Myocyte (in vitro differentiated cells): Measurements from ENCODE around the gene CHST6. TPM values are rescaled to one million over a fixed set of nuclear protein-coding genes. Genes with fewer than 3 reads are reported as not detected.
"Not testable (repeated sequence)": the region's sequence is repeated elsewhere in the genome, so short reads cannot be mapped to it uniquely, and the experiment has no call there.

Experiments
- DNase-seq: peaks from one replicate; pipeline ENCODE4 v3.0.0-alpha.2; 2012; ENCODE audit warnings: low read depth
- polyA plus RNA-seq: library from polyadenylated mRNA; unstranded; fragments of >200 nt; gene quantifications from one replicate; pipeline ENCODE4 v1.2.1, GENCODE V29; 2012; ENCODE audit warnings: missing spikeins
- total RNA-seq: library from RNA; depleted of rRNA; stranded (reverse); fragments of >200 nt; gene quantifications from 2 replicates; pipeline ENCODE4 v1.2.3, GENCODE V29; 2014

The CHST6 gene
- 0.29 and 0.94 TPM in 2 replicates for total RNA-seq
- polyA plus RNA-seq, result 0.11 TPM

GRCh38 chr16:75495076-75495674, at the start of gene CHST6:
CHST6 (minus strand) TSS chr16:75495441; CDS start chr16:75479828, 15,613 bp downstream.
- DNase-seq, result no peak

GRCh38 chr16:75542462-75542861, 47.2 kb upstream of the CHST6 start:
- DNase-seq, result not testable (repeated sequence)

- DNase-seq, result no peak
Observed at GRCh38 chr16:75541236-75541635, 46.0 kb upstream of the CHST6 start.

- DNase-seq, result not testable (repeated sequence)
Observed at GRCh38 chr16:75538882-75539565, 43.8 kb upstream of the CHST6 start.

GRCh38 chr16:75537776-75538175, 42.5 kb upstream of the CHST6 start:
- DNase-seq, result no peak

- no peak for DNase-seq
Observed at GRCh38 chr16:75535901-75536300, 40.7 kb upstream of the CHST6 start, which contains the start of gene CHST5. CHST5 (minus strand) TSS chr16:75536108; CDS start chr16:75530384, 5,724 bp downstream.

GRCh38 chr16:75535211-75535843, 40.1 kb upstream of the CHST6 start:
- no peak for DNase-seq

- no peak for DNase-seq
Observed at GRCh38 chr16:75534560-75535205, 39.4 kb upstream of the CHST6 start.

GRCh38 chr16:75532791-75533190, 37.5 kb upstream of the CHST6 start:
- no peak for DNase-seq

GRCh38 chr16:75532142-75532765, 37.0 kb upstream of the CHST6 start:
- DNase-seq, result no peak

- no peak for DNase-seq
Observed at GRCh38 chr16:75529959-75530358, 34.7 kb upstream of the CHST6 start.

- no peak for DNase-seq
Observed at GRCh38 chr16:75529056-75529905, 34.0 kb upstream of the CHST6 start.

- DNase-seq, result no peak
Observed at GRCh38 chr16:75527825-75528299, 32.6 kb upstream of the CHST6 start.

GRCh38 chr16:75526032-75526790, 31.0 kb upstream of the CHST6 start:
- no peak for DNase-seq

GRCh38 chr16:75519175-75519574, 23.9 kb upstream of the CHST6 start:
- no peak for DNase-seq

- DNase-seq, result peak; percentile 83
Observed at GRCh38 chr16:75516189-75516966, 21.1 kb upstream of the CHST6 start.

GRCh38 chr16:75514296-75514695, 19.1 kb upstream of the CHST6 start:
- no peak for DNase-seq

- peak; percentile 68 for DNase-seq
Observed at GRCh38 chr16:75506574-75506973, 11.3 kb upstream of the CHST6 start.

- DNase-seq, result no peak
Observed at GRCh38 chr16:75506107-75506506, 10.9 kb upstream of the CHST6 start.
